Osteocyte (in vitro differentiated cells): Measurements from ENCODE around the gene GBX1. TPM values are rescaled to one million over a fixed set of nuclear protein-coding genes. Genes with fewer than 3 reads are reported as not detected.

Source experiments
- DNase-seq: peaks from one replicate; pipeline ENCODE4 v3.0.0; 2021; ENCODE audit warnings: mixed read lengths; ENCODE audit not compliant: unreplicated experiment; ENCODE audit errors: extremely low spot score
- H3K27ac Mint-ChIP-seq: one replicate; pipeline ENCODE4 v1.8.0; 2021; ENCODE audit warnings: mild to moderate bottlenecking, mixed read lengths; ENCODE audit not compliant: unreplicated experiment
- H3K27me3 Mint-ChIP-seq: one replicate; pipeline ENCODE4 v1.8.0; 2021; ENCODE audit warnings: mixed read lengths; ENCODE audit not compliant: unreplicated experiment
- H3K36me3 Mint-ChIP-seq: one replicate; pipeline ENCODE4 v1.8.0; 2021; ENCODE audit warnings: mixed read lengths; ENCODE audit not compliant: unreplicated experiment
- H3K4me1 Mint-ChIP-seq: one replicate; pipeline ENCODE4 v1.8.0; 2021; ENCODE audit warnings: mixed read lengths; ENCODE audit not compliant: unreplicated experiment
- H3K4me3 Mint-ChIP-seq: one replicate; pipeline ENCODE4 v1.8.0; 2021; ENCODE audit warnings: mild to moderate bottlenecking, moderate library complexity, mixed read lengths; ENCODE audit not compliant: unreplicated experiment
- H3K9me3 Mint-ChIP-seq: one replicate; pipeline ENCODE4 v1.8.0; 2021; ENCODE audit warnings: mixed read lengths; ENCODE audit not compliant: unreplicated experiment
- CTCF ChIP-seq: fragments of 200-600 bp; sonication (generic); IDR thresholded peaks from 2 replicates; pipeline ENCODE4 v1.5.0; 2021; ENCODE audit warnings: antibody characterized with exemption, mild to moderate bottlenecking, moderate library complexity
- total RNA-seq: library from RNA; stranded (reverse); gene quantifications from 2 replicates; pipeline ENCODE4 v1.2.1, GENCODE V29; 2021

The GBX1 gene
- total RNA-seq, 1 donor from 2014 or later, result not detected

GRCh38 chr7:151166629-151167196 lies 781 bp downstream of the GBX1 start:
- no peaks in the 10 kb centered on the region for H3K9me3 Mint-ChIP-seq
- no peak for TF ChIP-seq CTCF
- no peak overlapping the region for H3K27ac Mint-ChIP-seq
- H3K36me3 Mint-ChIP-seq, result no peaks in the 10 kb centered on the region
- DNase-seq, result no peak
- peaks cover 33% of the 10 kb centered on the region for H3K27me3 Mint-ChIP-seq
- H3K4me1 Mint-ChIP-seq, result no peaks in the 10 kb centered on the region
- H3K4me3 Mint-ChIP-seq, result peak overlapping the region; percentile 51

- no peaks in the 10 kb centered on the region for H3K9me3 Mint-ChIP-seq
- no peaks in the 10 kb centered on the region for H3K4me1 Mint-ChIP-seq
- H3K36me3 Mint-ChIP-seq, result no peaks in the 10 kb centered on the region
- H3K27ac Mint-ChIP-seq, result no peak overlapping the region
- TF ChIP-seq CTCF, result no peak
- H3K27me3 Mint-ChIP-seq, result peaks cover 27% of the 10 kb centered on the region
- no peak for DNase-seq
- no peak overlapping the region for H3K4me3 Mint-ChIP-seq
These were observed 5.7 kb downstream of the GBX1 start for GRCh38 chr7:151161757-151162156.

- no peak overlapping the region for H3K4me3 Mint-ChIP-seq
- no peaks in the 10 kb centered on the region for H3K4me1 Mint-ChIP-seq
- no peak overlapping the region for H3K27ac Mint-ChIP-seq
- H3K9me3 Mint-ChIP-seq, result no peaks in the 10 kb centered on the region
- no peak for TF ChIP-seq CTCF
- DNase-seq, result peak; percentile 3
- H3K36me3 Mint-ChIP-seq, result no peaks in the 10 kb centered on the region
- H3K27me3 Mint-ChIP-seq, result peaks cover 39% of the 10 kb centered on the region
These were observed 9.7 kb downstream of the GBX1 start for GRCh38 chr7:151157645-151158329.

GRCh38 chr7:151152643-151153513 lies 14.6 kb downstream of the GBX1 start:
- DNase-seq, result peak; percentile 49
- no peaks in the 10 kb centered on the region for H3K36me3 Mint-ChIP-seq
- H3K9me3 Mint-ChIP-seq, result no peaks in the 10 kb centered on the region
- TF ChIP-seq CTCF, result no peak
- no peak overlapping the region for H3K4me3 Mint-ChIP-seq
- H3K27me3 Mint-ChIP-seq, result peaks cover 38% of the 10 kb centered on the region
- no peak overlapping the region for H3K27ac Mint-ChIP-seq
- H3K4me1 Mint-ChIP-seq, result no peaks in the 10 kb centered on the region

GRCh38 chr7:151150388-151150787 lies 17.1 kb downstream of the GBX1 start:
- no peak for DNase-seq
- no peak for TF ChIP-seq CTCF
- H3K27ac Mint-ChIP-seq, result no peak overlapping the region
- H3K4me1 Mint-ChIP-seq, result no peaks in the 10 kb centered on the region
- H3K36me3 Mint-ChIP-seq, result no peaks in the 10 kb centered on the region
- H3K4me3 Mint-ChIP-seq, result no peak overlapping the region
- H3K27me3 Mint-ChIP-seq, result peaks cover 19% of the 10 kb centered on the region
- H3K9me3 Mint-ChIP-seq, result no peaks in the 10 kb centered on the region
